Progenitor cell of endocrine pancreas (in vitro differentiated cells): ENCODE data around the gene SLX4IP. TPM values are rescaled to one million over a fixed set of nuclear protein-coding genes. Genes with fewer than 3 reads are reported as not detected.

Experiments used
- DNase-seq: peaks from one replicate; pipeline ENCODE4 v3.0.0; 2021; ENCODE audit warnings: low spot score; ENCODE audit not compliant: unreplicated experiment
- H3K27ac Mint-ChIP-seq: 2 replicates; pipeline ENCODE4 v1.8.0; 2021; ENCODE audit warnings: mild to moderate bottlenecking, moderate library complexity, mixed read lengths
- H3K27me3 Mint-ChIP-seq: 2 replicates; pipeline ENCODE4 v1.8.0; 2021; ENCODE audit warnings: mixed read lengths
- H3K36me3 Mint-ChIP-seq: 2 replicates; pipeline ENCODE4 v1.8.0; 2022; ENCODE audit warnings: mixed read lengths; ENCODE audit not compliant: insufficient read depth
- H3K4me1 Mint-ChIP-seq: 2 replicates; pipeline ENCODE4 v1.8.0; 2021; ENCODE audit warnings: low read depth, mixed read lengths
- H3K4me3 Mint-ChIP-seq: 2 replicates; pipeline ENCODE4 v1.8.0; 2021; ENCODE audit warnings: low read depth, mild to moderate bottlenecking, moderate library complexity, mixed read lengths
- H3K9me3 Mint-ChIP-seq: 2 replicates; pipeline ENCODE4 v1.8.0; 2021; ENCODE audit warnings: low read depth, mixed read lengths
- CTCF ChIP-seq: fragments of 200-600 bp; sonication (generic); IDR thresholded peaks from one replicate; pipeline ENCODE4 v1.5.0; 2021; ENCODE audit warnings: antibody characterized with exemption, mild to moderate bottlenecking; ENCODE audit not compliant: unreplicated experiment
- total RNA-seq: library from RNA; stranded (reverse); gene quantifications from 2 replicates; pipeline ENCODE4 v1.2.1, GENCODE V29; 2021

Gene SLX4IP
- total RNA-seq, 1 donor from 2014 or later, result 12.0 TPM

GRCh38 chr20:10507052-10507451, 71.9 kb downstream of the SLX4IP start:
- no peaks in the 10 kb centered on the region for H3K36me3 Mint-ChIP-seq
- H3K27me3 Mint-ChIP-seq, result no peaks in the 10 kb centered on the region
- H3K9me3 Mint-ChIP-seq, result no peaks in the 10 kb centered on the region
- no peak overlapping the region for H3K4me3 Mint-ChIP-seq
- TF ChIP-seq CTCF, result no peak
- H3K27ac Mint-ChIP-seq, result no peak overlapping the region
- peaks cover 8% of the 10 kb centered on the region for H3K4me1 Mint-ChIP-seq
- DNase-seq, result no peak

- no peaks in the 10 kb centered on the region for H3K27me3 Mint-ChIP-seq
- no peak overlapping the region for H3K27ac Mint-ChIP-seq
- no peak overlapping the region for H3K4me3 Mint-ChIP-seq
- no peak for TF ChIP-seq CTCF
- H3K4me1 Mint-ChIP-seq, result peaks cover 6% of the 10 kb centered on the region
- DNase-seq, result no peak
- H3K36me3 Mint-ChIP-seq, result no peaks in the 10 kb centered on the region
- H3K9me3 Mint-ChIP-seq, result no peaks in the 10 kb centered on the region
Observed at GRCh38 chr20:10508060-10508459, 73.0 kb downstream of the SLX4IP start.

GRCh38 chr20:10508468-10509251, 73.6 kb downstream of the SLX4IP start:
- Mint-ChIP-seq H3K9me3 (no peaks in the 10 kb centered on the region), H3K27me3 (no peaks in the 10 kb centered on the region), H3K4me3 (no peak overlapping the region), H3K27ac (peak overlapping the region; percentile 3), H3K4me1 (peaks cover 6% of the 10 kb centered on the region), H3K36me3 (no peaks in the 10 kb centered on the region)
- no peak for DNase-seq
- no peak for TF ChIP-seq CTCF

- no peak overlapping the region for H3K4me3 Mint-ChIP-seq
- no peaks in the 10 kb centered on the region for H3K27me3 Mint-ChIP-seq
- no peak overlapping the region for H3K27ac Mint-ChIP-seq
- TF ChIP-seq CTCF, result no peak
- no peak for DNase-seq
- H3K4me1 Mint-ChIP-seq, result peaks cover 6% of the 10 kb centered on the region
- H3K36me3 Mint-ChIP-seq, result no peaks in the 10 kb centered on the region
- H3K9me3 Mint-ChIP-seq, result no peaks in the 10 kb centered on the region
Observed at GRCh38 chr20:10509376-10509775, 74.3 kb downstream of the SLX4IP start.

GRCh38 chr20:10510216-10510615, 75.1 kb downstream of the SLX4IP start:
- no peaks in the 10 kb centered on the region for H3K27me3 Mint-ChIP-seq
- no peak for TF ChIP-seq CTCF
- peaks cover 6% of the 10 kb centered on the region for H3K4me1 Mint-ChIP-seq
- H3K4me3 Mint-ChIP-seq, result no peak overlapping the region
- H3K36me3 Mint-ChIP-seq, result no peaks in the 10 kb centered on the region
- DNase-seq, result no peak
- H3K27ac Mint-ChIP-seq, result no peak overlapping the region
- no peaks in the 10 kb centered on the region for H3K9me3 Mint-ChIP-seq
